HepG2 (cell line): ENCODE results near the gene NHSL1. TPM values are rescaled to one million over a fixed set of nuclear protein-coding genes. Genes with fewer than 3 reads are reported as not detected.

Source experiments
- ATM ChIP-seq: fragments of 450-650 bp; IDR thresholded peaks from 2 replicates; pipeline ENCODE4 v1.7.1; 2017; ENCODE audit warnings: mild to moderate bottlenecking, borderline replicate concordance
- CBFB ChIP-seq: sonication (generic); formaldehyde crosslinking; IDR thresholded peaks from 2 replicates; pipeline ENCODE4 v1.4.0; 2020; ENCODE audit warnings: missing genetic modification reagents
- HHEX ChIP-seq: IDR thresholded peaks from 2 replicates; pipeline ENCODE4 v1.6.1; 2016; ENCODE audit warnings: control low read depth
- HMGA1 ChIP-seq: sonication (generic); formaldehyde crosslinking; conservative IDR thresholded peaks from 2 replicates; pipeline ENCODE4 v1.4.0; 2020; ENCODE audit warnings: missing genetic modification reagents
- KDM4B ChIP-seq: sonication (generic); formaldehyde crosslinking; IDR thresholded peaks from 2 replicates; pipeline ENCODE4 v1.4.0; 2020; ENCODE audit warnings: missing genetic modification reagents
- KDM5B ChIP-seq: sonication (generic); formaldehyde crosslinking; IDR thresholded peaks from 2 replicates; pipeline ENCODE4 v1.4.0; 2020; ENCODE audit warnings: missing genetic modification reagents, mild to moderate bottlenecking, borderline replicate concordance
- MXD1 ChIP-seq: sonication (generic); formaldehyde crosslinking; IDR thresholded peaks from 2 replicates; pipeline ENCODE4 v1.4.0; 2020; ENCODE audit warnings: mild to moderate bottlenecking, missing genetic modification reagents
- ONECUT2 ChIP-seq: sonication (generic); formaldehyde crosslinking; IDR thresholded peaks from 2 replicates; pipeline ENCODE4 v1.4.0; 2020; ENCODE audit warnings: missing genetic modification reagents
- RAD51 ChIP-seq: fragments of 450-650 bp; IDR thresholded peaks from 2 replicates; pipeline ENCODE4 v1.6.1; 2016; ENCODE audit warnings: borderline replicate concordance
- RCOR2 ChIP-seq: IDR thresholded peaks from 2 replicates; pipeline ENCODE4 v1.6.1; 2016; ENCODE audit warnings: missing biosample characterization, missing genetic modification reagents
- SRSF9 ChIP-seq: fragments of 200-400 bp; formaldehyde crosslinking; IDR thresholded peaks from 2 replicates; pipeline ENCODE4 v1.6.1; 2018; ENCODE audit warnings: borderline replicate concordance, mild to moderate bottlenecking, low read depth, low read length; ENCODE audit not compliant: insufficient read depth, poor library complexity, severe bottlenecking
- YEATS2 ChIP-seq: sonication (generic); formaldehyde crosslinking; IDR thresholded peaks from 2 replicates; pipeline ENCODE4 v1.4.0; 2020; ENCODE audit warnings: missing genetic modification reagents, borderline replicate concordance
- ZFAT ChIP-seq: sonication (generic); formaldehyde crosslinking; conservative IDR thresholded peaks from 2 replicates; pipeline ENCODE4 v1.8.1; 2023; ENCODE audit warnings: missing genetic modification reagents, inconsistent platforms
- ZNF101 ChIP-seq: sonication (generic); formaldehyde crosslinking; IDR thresholded peaks from 2 replicates; pipeline ENCODE4 v1.4.0; 2020; ENCODE audit warnings: mild to moderate bottlenecking, low read depth, missing genetic modification reagents, borderline replicate concordance
- ZNF17 ChIP-seq: sonication (generic); formaldehyde crosslinking; IDR thresholded peaks from 2 replicates; pipeline ENCODE4 v1.5.0; 2020; ENCODE audit warnings: mild to moderate bottlenecking, missing genetic modification reagents
- ZNF343 ChIP-seq: sonication (generic); formaldehyde crosslinking; IDR thresholded peaks from 2 replicates; pipeline ENCODE4 v1.4.0; 2020; ENCODE audit warnings: mild to moderate bottlenecking, missing genetic modification reagents
- ZNF383 ChIP-seq: sonication (generic); formaldehyde crosslinking; IDR thresholded peaks from 2 replicates; pipeline ENCODE4 v1.4.0; 2020; ENCODE audit warnings: missing genetic modification reagents, mild to moderate bottlenecking, borderline replicate concordance
- ZNF547 ChIP-seq: sonication (generic); formaldehyde crosslinking; IDR thresholded peaks from 2 replicates; pipeline ENCODE4 v1.5.1; 2020; ENCODE audit warnings: mild to moderate bottlenecking, missing genetic modification reagents
- ZNF564 ChIP-seq: sonication (generic); formaldehyde crosslinking; IDR thresholded peaks from 2 replicates; pipeline ENCODE4 v1.8.1; 2023; ENCODE audit warnings: mild to moderate bottlenecking, missing genetic modification reagents
- ZNF777 ChIP-seq: sonication (generic); formaldehyde crosslinking; IDR thresholded peaks from 2 replicates; pipeline ENCODE4 v1.4.0; 2020; ENCODE audit warnings: missing genetic modification reagents
- polyA plus RNA-seq, 8 experiments: library from polyadenylated mRNA; depleted of rRNA in 3 of 8; stranded (reverse) in 7 of 8; unstranded in 1 of 8; fragments of >200 nt; fragmentation: Illumina TruSeq in 4 of 8; extraction: Trizol in 4 of 8; gene quantifications; 2 replicates each; pipeline versions ENCODE4 v1.2.1 to v1.2.3, GENCODE V29; 2011 to 2016; ENCODE audit warnings: low read depth in 4 of 8, missing spikeins in 1 of 8, mixed read lengths in 1 of 8; ENCODE audit not compliant: insufficient read depth in 1 of 8
- total RNA-seq, 5 experiments: library from RNA; depleted of rRNA; stranded (reverse); fragments of >200 nt; fragmentation: Illumina TruSeq; extraction: Trizol; gene quantifications; 2 replicates each; pipeline ENCODE4 v1.2.3, GENCODE V29; 2016; ENCODE audit warnings: low read depth in 1 of 5
- TF ChIP-seq, protein P1 (sequence below): sonication (generic); formaldehyde crosslinking; IDR thresholded peaks from 2 replicates; pipeline ENCODE4 v1.4.0; 2020; ENCODE audit warnings: missing genetic modification reagents, borderline replicate concordance
- TF ChIP-seq, protein P2 (sequence below): sonication (generic); formaldehyde crosslinking; IDR thresholded peaks from 2 replicates; pipeline ENCODE4 v1.9.0; 2021; ENCODE audit warnings: mild to moderate bottlenecking, missing genetic modification reagents

Gene NHSL1
- total and polyA plus RNA-seq, 2 of the 13 experiments (the other 11 are each of a cell fraction or from before 2014, with no cell fraction given) = 24.9 to 53.6 TPM

DNA sequence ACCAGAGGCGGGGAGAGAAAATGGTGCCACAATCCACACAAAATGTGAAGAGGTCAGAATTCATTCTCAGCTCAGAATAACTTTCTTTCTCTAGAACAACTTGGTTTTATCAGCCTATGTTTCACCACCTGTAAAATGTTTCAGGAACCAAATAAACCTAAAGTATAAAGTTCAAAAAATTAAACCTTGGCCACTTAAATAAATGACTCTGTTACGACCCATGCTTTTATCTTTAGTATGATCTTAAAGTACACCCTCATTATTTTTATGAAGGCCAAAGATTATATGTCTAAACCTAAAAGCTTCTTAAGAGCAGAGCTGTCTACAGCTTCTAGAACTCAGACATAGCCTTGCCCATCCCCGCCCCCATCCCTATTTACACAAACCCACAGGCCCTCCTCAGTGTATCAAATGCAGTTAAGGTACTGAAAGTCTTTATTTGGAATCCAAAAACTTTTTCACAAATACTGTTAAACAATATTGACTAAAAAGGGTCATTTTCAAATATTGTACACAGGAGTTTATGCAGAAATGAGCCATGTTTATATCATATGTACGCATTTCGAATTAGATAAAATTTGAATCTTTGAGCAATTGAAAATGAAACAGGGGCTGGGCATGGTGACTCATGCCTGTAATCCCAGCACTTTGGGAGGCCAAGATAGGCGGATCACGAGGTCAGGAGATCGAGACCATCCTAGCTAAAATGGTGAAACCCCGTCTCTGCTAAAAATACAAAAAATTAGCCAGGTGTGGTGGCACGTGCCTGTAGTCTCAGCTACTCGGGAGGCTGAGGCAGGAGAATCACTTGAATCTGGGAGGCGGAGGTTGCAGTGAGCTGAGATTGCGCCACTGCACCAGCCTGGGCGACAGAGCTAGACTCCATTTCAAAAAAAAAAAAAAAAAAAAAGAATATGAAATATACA lies 5.7 kb upstream of the NHSL1 start (continued):
- TF ChIP-seq RAD51 (no peak), CBFB (CRISPR knock-in tag) (no peak), ZNF564 (no peak), ZNF343 (CRISPR knock-in tag) (no peak), RCOR2 (no peak), YEATS2 (CRISPR knock-in tag) (no peak), HHEX (CRISPR knock-in tag) (no peak), ZNF547 (CRISPR knock-in tag) (0 out of 2 replicates have a peak, but pooled peaks have one; percentile 32), KDM4B (no peak), MXD1 (CRISPR knock-in tag) (no peak), ZNF383 (CRISPR knock-in tag) (0 out of 2 replicates have a peak, but pooled peaks have one; percentile 38), ATM (no peak), ZNF777 (no peak), ONECUT2 (CRISPR knock-in tag) (no peak), ZFAT (no peak), ZNF17 (CRISPR knock-in tag) (no peak), SRSF9 (no peak), ZNF101 (CRISPR knock-in tag) (no peak), KDM5B (CRISPR knock-in tag) (no peak), HMGA1 (CRISPR knock-in tag) (no peak)
- TF ChIP-seq, protein P1, sequence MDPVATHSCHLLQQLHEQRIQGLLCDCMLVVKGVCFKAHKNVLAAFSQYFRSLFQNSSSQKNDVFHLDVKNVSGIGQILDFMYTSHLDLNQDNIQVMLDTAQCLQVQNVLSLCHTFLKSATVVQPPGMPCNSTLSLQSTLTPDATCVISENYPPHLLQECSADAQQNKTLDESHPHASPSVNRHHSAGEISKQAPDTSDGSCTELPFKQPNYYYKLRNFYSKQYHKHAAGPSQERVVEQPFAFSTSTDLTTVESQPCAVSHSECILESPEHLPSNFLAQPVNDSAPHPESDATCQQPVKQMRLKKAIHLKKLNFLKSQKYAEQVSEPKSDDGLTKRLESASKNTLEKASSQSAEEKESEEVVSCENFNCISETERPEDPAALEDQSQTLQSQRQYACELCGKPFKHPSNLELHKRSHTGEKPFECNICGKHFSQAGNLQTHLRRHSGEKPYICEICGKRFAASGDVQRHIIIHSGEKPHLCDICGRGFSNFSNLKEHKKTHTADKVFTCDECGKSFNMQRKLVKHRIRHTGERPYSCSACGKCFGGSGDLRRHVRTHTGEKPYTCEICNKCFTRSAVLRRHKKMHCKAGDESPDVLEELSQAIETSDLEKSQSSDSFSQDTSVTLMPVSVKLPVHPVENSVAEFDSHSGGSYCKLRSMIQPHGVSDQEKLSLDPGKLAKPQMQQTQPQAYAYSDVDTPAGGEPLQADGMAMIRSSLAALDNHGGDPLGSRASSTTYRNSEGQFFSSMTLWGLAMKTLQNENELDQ (CRISPR knock-in tag) = no peak
- TF ChIP-seq, protein P2, sequence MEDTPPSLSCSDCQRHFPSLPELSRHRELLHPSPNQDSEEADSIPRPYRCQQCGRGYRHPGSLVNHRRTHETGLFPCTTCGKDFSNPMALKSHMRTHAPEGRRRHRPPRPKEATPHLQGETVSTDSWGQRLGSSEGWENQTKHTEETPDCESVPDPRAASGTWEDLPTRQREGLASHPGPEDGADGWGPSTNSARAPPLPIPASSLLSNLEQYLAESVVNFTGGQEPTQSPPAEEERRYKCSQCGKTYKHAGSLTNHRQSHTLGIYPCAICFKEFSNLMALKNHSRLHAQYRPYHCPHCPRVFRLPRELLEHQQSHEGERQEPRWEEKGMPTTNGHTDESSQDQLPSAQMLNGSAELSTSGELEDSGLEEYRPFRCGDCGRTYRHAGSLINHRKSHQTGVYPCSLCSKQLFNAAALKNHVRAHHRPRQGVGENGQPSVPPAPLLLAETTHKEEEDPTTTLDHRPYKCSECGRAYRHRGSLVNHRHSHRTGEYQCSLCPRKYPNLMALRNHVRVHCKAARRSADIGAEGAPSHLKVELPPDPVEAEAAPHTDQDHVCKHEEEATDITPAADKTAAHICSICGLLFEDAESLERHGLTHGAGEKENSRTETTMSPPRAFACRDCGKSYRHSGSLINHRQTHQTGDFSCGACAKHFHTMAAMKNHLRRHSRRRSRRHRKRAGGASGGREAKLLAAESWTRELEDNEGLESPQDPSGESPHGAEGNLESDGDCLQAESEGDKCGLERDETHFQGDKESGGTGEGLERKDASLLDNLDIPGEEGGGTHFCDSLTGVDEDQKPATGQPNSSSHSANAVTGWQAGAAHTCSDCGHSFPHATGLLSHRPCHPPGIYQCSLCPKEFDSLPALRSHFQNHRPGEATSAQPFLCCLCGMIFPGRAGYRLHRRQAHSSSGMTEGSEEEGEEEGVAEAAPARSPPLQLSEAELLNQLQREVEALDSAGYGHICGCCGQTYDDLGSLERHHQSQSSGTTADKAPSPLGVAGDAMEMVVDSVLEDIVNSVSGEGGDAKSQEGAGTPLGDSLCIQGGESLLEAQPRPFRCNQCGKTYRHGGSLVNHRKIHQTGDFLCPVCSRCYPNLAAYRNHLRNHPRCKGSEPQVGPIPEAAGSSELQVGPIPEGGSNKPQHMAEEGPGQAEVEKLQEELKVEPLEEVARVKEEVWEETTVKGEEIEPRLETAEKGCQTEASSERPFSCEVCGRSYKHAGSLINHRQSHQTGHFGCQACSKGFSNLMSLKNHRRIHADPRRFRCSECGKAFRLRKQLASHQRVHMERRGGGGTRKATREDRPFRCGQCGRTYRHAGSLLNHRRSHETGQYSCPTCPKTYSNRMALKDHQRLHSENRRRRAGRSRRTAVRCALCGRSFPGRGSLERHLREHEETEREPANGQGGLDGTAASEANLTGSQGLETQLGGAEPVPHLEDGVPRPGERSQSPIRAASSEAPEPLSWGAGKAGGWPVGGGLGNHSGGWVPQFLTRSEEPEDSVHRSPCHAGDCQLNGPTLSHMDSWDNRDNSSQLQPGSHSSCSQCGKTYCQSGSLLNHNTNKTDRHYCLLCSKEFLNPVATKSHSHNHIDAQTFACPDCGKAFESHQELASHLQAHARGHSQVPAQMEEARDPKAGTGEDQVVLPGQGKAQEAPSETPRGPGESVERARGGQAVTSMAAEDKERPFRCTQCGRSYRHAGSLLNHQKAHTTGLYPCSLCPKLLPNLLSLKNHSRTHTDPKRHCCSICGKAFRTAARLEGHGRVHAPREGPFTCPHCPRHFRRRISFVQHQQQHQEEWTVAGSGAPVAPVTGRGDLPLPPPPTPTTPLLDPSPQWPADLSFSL = no peak
